Epithelial cell of proximal tubule (primary cell): Measurements from ENCODE around the gene C10orf88. TPM values are rescaled to one million over a fixed set of nuclear protein-coding genes. Genes with fewer than 3 reads are reported as not detected.
"Not testable (repeated sequence)": the region's sequence is repeated elsewhere in the genome, so short reads cannot be mapped to it uniquely, and the experiment has no call there.

ENCODE experiments used
- DNase-seq: peaks from one replicate; pipeline ENCODE4 v3.0.0-alpha.2; 2011; ENCODE audit warnings: low read depth
- H3K4me3 ChIP-seq: 2 replicates; pipeline ENCODE4 v1.5.1; 2011; ENCODE audit warnings: low read depth, mild to moderate bottlenecking, low read length
- total RNA-seq: library from RNA; depleted of rRNA; stranded (reverse); fragments of >200 nt; gene quantifications from 2 replicates; pipeline ENCODE4 v1.2.3, GENCODE V29; 2015
- TF ChIP-seq, protein P1 (sequence below): conservative IDR thresholded peaks from 2 replicates; pipeline ENCODE4 v1.5.1; 2012; ENCODE audit warnings: low read depth, mild to moderate bottlenecking, low read length

The C10orf88 gene
- total RNA-seq, 1 donor from 2014 or later = 3.9 TPM

DNA sequence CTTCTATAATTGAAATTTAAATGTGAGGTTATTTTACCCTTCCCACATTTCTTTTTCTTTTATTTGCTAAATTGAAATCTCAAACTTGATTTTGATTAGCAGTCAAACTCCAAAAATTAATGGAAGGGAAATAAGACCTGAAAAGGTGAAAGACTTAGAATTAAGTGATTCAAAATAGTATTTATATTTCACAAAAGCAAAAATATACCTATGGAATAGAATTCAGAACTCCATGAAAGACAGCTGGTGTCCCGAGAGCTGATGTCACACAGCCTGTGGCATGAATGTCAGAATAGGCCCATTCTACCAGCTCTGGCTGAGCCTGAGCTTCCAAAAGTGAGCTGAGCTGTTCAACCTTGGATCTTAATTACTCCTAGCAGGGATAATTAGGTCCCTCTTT lies 43.7 kb downstream of the C10orf88 start, which contains the start of gene FAM24A:
TSS of gene FAM24A (plus strand) at position 301 of the 400 bp plus-strand sequence. CDS start 1,025 bp downstream, outside the sequence.
- TF ChIP-seq, protein P1, sequence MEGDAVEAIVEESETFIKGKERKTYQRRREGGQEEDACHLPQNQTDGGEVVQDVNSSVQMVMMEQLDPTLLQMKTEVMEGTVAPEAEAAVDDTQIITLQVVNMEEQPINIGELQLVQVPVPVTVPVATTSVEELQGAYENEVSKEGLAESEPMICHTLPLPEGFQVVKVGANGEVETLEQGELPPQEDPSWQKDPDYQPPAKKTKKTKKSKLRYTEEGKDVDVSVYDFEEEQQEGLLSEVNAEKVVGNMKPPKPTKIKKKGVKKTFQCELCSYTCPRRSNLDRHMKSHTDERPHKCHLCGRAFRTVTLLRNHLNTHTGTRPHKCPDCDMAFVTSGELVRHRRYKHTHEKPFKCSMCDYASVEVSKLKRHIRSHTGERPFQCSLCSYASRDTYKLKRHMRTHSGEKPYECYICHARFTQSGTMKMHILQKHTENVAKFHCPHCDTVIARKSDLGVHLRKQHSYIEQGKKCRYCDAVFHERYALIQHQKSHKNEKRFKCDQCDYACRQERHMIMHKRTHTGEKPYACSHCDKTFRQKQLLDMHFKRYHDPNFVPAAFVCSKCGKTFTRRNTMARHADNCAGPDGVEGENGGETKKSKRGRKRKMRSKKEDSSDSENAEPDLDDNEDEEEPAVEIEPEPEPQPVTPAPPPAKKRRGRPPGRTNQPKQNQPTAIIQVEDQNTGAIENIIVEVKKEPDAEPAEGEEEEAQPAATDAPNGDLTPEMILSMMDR = no peak
- no peak within 1 kb of the TSS for H3K4me3 ChIP-seq
- DNase-seq = no peak

DNA sequence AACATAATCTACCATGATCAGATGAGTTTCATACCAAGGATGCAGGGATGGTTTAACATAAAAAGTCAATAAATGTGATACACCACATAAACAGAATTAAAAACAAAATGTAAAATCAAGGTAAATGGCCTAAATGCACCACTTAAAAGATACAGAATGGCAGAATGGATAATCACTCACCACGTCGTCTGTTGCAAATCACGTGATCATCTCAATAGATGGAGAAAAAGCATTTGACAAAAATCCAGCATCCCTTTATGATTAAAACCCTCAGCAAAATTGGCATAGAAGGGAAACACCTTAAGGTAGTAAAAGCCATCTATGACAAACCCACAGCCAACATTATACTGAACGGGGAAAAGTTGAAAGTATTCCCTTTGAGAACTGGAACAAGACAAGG lies 50.2 kb downstream of the C10orf88 start:
- DNase-seq, H3K4me3 ChIP-seq: not testable (repeated sequence)

DNA sequence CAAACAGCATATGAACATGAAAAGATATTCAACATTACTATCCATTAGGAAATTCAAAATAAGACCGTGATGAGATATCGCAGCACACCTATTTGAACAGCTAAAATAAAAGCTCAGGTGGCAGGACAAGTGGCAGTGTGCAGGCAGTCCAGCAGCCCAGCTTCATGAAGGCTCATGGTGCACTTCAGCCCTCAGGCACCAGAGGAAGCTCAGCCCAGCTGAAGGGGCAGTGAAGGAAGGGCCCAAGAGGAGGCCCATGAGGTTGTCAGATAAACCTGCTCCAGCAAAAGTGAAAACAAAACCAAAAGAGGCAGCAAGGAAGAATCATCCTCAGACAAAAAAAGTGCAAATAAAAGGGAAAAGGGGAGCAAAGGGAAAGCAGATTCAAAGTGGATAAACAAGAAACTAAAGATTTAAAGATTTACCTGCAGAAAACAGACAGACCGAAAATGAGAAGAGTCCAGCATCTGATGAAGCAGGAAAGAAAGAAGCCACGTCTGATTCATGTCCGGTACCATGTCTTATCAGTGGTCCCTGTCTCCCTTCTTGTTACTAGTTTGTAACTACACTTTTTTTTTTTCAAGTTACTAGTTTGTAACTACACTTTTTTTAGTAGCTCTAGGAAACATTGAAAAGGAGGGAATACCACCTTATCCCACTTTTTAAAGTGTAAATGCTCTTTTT lies 59.6 kb downstream of the C10orf88 start:
- TF ChIP-seq, protein P1 = no peak

DNA sequence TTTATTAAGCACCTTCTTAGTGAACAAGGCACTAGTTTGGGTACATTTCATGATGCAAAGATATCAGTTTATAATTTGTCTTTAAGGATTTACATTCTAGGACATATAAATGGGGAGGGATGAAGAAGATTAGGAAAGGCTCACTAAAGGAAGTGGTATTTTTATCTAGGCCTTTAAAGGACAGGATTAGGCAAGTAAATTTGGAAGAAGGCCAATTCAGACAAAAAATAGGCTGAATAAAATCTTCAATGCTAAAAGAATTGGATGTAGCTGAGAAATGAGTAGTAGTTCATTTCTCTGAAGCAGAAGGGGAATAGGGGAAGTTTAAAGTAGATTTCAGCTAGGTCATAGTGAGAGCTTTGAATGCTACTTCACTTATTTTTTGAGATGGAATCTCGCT lies 69.9 kb downstream of the C10orf88 start:
- no peak overlapping the region for H3K4me3 ChIP-seq
- DNase-seq = no peak
- TF ChIP-seq, protein P1 = no peak

More for the DNA sequence above, 59.6 kb downstream of the C10orf88 start:
- DNase-seq = no peak
- no peak overlapping the region for H3K4me3 ChIP-seq

DNA sequence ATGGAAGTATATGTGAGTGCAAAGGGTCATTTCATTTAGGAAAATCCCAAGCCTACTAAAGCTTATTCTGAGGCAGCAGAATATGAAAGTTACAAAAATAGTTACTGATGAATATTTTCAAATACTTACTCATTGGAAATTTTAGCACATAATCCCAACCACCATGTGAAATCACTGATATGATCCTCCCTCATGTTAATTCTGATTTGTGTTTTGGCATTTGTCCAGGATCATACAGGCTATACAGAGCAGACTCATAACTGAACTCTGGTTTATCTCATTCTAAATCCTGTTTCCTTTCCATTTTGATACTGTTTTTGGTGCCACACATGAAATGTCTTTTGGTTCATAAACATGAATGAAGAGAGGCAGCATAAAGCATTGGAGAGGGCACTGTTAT lies 71.3 kb downstream of the C10orf88 start:
- H3K4me3 ChIP-seq = no peak overlapping the region
- DNase-seq = no peak
- TF ChIP-seq, protein P1 = no peak

Other genes with a start within 250 kb of the C10orf88 start
- gene CUZD1, start 108.4 kb downstream of the C10orf88 start, total RNA-seq = 0.29 and 1.0 TPM in 2 replicates
- gene FAM24B, start 74.6 kb downstream of the C10orf88 start, total RNA-seq = 2.0 and 9.3 TPM in 2 replicates
- gene FAM24A, start 43.6 kb downstream of the C10orf88 start, total RNA-seq = not detected in 2 replicates
- gene PSTK, start 26.2 kb upstream of the C10orf88 start, total RNA-seq = 3.0 and 4.6 TPM in 2 replicates
- gene IKZF5, start 54.6 kb upstream of the C10orf88 start, total RNA-seq = 1.0 and 5.1 TPM in 2 replicates
- gene ACADSB, start 54.8 kb upstream of the C10orf88 start, total RNA-seq = 4.4 and 5.0 TPM in 2 replicates
- gene HMX3, start 181.7 kb upstream of the C10orf88 start, total RNA-seq = not detected in 2 replicates
- gene HMX2, start 193.9 kb upstream of the C10orf88 start, total RNA-seq = not detected in 2 replicates
- gene BUB3, start 200.2 kb upstream of the C10orf88 start, total RNA-seq = 128 and 226 TPM in 2 replicates